GM19025 (cell line): ENCODE results near the gene MACROD2.
A peak's percentile ranks its signal among the peaks of the same experiment; 100 is the strongest.
"Not testable (repeated sequence)": the region's sequence is repeated elsewhere in the genome, so short reads cannot be mapped to it uniquely, and the experiment has no call there.

Source experiments
- ATAC-seq: cut with Tn5 transposase; IDR thresholded peaks from one replicate; pipeline ENCODE4 v1.9.1; 2021; ENCODE audit warnings: mild to moderate bottlenecking, low read depth, moderate library complexity; ENCODE audit not compliant: unreplicated experiment

Gene MACROD2

GRCh38 chr20:15162079-15162647, 1166.8 kb downstream of the MACROD2 start:
- ATAC-seq, result peak; percentile 67

GRCh38 chr20:15163632-15164031, 1168.3 kb downstream of the MACROD2 start:
- ATAC-seq, result no peak

- no peak for ATAC-seq
Observed at GRCh38 chr20:15164726-15165125, 1169.4 kb downstream of the MACROD2 start.

GRCh38 chr20:15166744-15167143, 1171.4 kb downstream of the MACROD2 start:
- ATAC-seq, result no peak

- no peak for ATAC-seq
Observed at GRCh38 chr20:15171016-15171415, 1175.7 kb downstream of the MACROD2 start.

- no peak for ATAC-seq
Observed at GRCh38 chr20:15176929-15177328, 1181.6 kb downstream of the MACROD2 start.

- no peak for ATAC-seq
Observed at GRCh38 chr20:15178581-15178980, 1183.3 kb downstream of the MACROD2 start.

GRCh38 chr20:15179381-15179780, 1184.1 kb downstream of the MACROD2 start:
- no peak for ATAC-seq

GRCh38 chr20:15179781-15180180, 1184.5 kb downstream of the MACROD2 start:
- no peak for ATAC-seq

- ATAC-seq, result no peak
Observed at GRCh38 chr20:15185322-15185721, 1190.0 kb downstream of the MACROD2 start.

- no peak for ATAC-seq
Observed at GRCh38 chr20:15185913-15186312, 1190.6 kb downstream of the MACROD2 start.

GRCh38 chr20:15187612-15188011, 1192.3 kb downstream of the MACROD2 start:
- no peak for ATAC-seq

- no peak for ATAC-seq
Observed at GRCh38 chr20:15188415-15188814, 1193.1 kb downstream of the MACROD2 start.

GRCh38 chr20:15191082-15191723, 1195.9 kb downstream of the MACROD2 start:
- ATAC-seq, result no peak

GRCh38 chr20:15195378-15195777, 1200.1 kb downstream of the MACROD2 start:
- no peak for ATAC-seq

- no peak for ATAC-seq
Observed at GRCh38 chr20:15196547-15197255, 1201.4 kb downstream of the MACROD2 start.

GRCh38 chr20:15198017-15198416, 1202.7 kb downstream of the MACROD2 start:
- ATAC-seq, result not testable (repeated sequence)

GRCh38 chr20:15199698-15200097, 1204.4 kb downstream of the MACROD2 start:
- no peak for ATAC-seq

GRCh38 chr20:15200147-15200565, 1204.8 kb downstream of the MACROD2 start:
- no peak for ATAC-seq

GRCh38 chr20:15201602-15202001, 1206.3 kb downstream of the MACROD2 start:
- ATAC-seq, result no peak

GRCh38 chr20:15204234-15204633, 1208.9 kb downstream of the MACROD2 start:
- ATAC-seq, result no peak

- ATAC-seq, result no peak
Observed at GRCh38 chr20:15205028-15205427, 1209.7 kb downstream of the MACROD2 start.
